ENCODE data around the gene UBIAD1.

Gene UBIAD1

DNA sequence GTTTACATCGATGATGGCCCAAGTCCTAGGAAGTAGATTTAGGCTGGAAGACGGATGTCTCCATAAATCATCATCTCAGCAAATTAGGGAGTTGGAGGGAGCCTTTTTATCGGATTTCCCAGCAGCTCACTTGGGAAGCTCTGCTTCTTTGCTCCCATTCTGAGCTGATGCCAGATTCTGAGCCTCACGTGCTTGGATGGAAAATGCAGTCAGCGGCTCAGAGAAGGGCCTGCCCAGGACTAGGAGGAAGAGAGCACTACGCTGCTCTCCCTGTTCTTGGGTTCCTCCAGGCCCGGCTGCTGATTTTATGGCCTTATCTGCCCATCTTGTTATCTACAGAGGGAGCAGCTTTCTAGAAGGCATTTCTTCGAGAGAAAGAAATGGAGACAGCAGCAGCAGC lies 42.0 kb downstream of the UBIAD1 start:
- FAIRE-seq, result no peak

DNA sequence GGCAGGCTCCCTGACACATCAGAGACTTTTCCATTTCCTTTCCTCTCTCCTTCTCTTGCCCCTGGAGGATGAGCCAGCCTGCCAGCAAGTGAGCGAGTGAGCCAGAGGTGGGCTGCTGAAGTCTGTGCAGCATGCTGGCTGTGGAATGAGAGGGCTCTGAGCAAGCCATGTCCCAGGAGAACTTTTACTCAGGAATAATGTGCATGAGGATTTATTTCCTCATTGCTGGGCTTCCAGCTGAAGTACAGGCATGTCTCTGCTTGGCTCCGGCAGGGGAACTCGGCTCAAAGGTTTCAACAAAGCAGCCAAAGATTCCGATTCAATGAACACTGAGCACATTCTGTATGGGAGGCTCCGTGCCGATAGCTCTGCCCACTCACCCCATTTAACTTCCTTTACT lies 43.7 kb downstream of the UBIAD1 start:
- FAIRE-seq, result no peak

DNA sequence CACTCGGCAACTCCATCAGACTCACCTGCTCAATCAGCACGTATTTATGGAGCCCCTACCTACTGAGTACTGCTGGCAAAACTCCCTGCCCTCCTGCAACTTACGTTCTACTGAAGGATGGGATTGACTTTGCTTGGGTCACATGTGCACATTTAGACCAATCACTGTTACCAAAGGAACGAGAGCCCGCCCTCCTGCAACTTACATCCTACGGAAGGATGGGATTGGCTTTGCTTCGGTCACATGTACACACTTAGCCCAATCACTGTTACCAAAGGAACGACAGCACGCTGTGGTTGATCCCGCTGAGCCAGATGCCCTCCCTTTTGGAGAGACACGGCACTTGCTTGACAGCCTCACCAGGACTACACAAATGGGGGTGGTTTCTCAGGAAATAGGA lies 46.0 kb downstream of the UBIAD1 start:
- no peak for FAIRE-seq

DNA sequence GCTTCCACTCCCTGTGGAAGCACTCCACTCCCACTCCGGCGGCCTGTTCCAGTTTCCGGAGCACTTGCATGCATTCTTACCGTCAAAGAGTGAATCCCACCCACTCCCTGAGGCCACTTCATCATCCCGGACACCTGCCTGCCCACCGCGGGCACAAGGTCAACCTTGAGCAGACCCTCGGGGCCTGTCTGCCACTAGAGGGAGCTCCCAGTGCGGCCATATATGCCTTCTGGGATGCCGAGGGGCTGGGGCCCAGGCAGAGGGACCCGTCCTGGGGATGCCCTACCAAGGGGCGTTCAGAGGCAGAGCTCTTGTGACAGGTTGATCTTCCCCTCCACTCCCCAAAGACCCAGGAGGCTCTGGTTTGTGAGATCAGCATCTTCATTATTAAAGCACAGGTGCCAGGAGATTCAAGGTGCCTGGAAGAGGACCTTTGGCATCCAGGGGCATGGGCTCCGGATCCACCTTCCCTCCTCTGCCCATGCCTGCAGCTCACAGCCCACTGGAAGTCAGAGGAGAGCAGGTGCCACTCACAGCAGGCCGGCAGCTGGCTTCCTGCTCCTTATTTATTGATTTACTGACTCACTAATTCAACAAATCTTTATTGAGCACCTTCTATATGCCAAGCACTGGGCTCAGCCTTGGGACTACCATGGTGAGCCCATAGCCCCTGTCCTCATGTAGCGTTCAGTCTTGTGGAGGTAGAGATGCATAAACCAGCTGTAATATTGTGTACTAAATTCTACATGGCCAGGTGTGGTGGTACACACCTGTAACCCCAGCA lies 47.3 kb downstream of the UBIAD1 start:
- no peak for FAIRE-seq

DNA sequence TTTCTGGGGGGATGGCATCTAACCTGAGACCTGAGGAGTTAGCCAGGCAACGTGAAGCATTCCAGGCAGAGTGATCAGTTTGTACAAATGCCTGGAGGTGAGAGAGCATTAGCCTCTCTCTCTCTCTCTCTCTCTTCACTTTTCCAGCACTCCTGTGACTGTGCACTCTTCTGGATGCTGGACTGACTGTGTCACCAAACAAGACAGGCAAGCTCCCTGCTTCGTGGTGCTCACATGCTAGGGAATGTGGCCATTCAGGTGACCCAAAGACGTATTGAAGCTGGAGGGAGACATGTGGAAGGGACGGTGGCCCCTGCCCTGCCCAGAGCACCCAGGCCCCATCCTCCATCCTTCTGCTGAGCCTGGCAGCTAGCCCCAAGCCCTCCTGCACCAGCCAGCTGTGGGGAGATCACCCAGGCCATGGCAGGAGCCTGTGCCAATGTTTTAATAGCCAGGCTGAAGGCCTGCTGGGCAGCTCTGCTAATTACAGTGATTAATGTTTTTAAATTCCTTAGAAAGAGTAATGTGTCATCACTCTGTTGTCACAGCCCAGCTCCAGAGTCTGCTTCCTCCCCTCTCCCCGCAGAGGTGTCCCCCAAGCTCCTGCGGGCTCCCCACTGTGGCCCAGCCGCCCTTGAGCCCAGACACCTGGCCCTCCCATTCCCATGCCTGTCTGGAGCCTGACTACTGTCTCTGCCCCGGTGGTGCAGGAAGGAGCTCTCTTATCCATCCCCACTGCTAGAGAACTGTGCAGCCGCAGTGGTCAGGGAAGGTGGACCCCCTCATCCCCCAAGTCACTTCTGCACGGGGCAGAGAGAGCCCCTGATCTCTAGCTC lies 48.9 kb downstream of the UBIAD1 start:
- no peak for FAIRE-seq

DNA sequence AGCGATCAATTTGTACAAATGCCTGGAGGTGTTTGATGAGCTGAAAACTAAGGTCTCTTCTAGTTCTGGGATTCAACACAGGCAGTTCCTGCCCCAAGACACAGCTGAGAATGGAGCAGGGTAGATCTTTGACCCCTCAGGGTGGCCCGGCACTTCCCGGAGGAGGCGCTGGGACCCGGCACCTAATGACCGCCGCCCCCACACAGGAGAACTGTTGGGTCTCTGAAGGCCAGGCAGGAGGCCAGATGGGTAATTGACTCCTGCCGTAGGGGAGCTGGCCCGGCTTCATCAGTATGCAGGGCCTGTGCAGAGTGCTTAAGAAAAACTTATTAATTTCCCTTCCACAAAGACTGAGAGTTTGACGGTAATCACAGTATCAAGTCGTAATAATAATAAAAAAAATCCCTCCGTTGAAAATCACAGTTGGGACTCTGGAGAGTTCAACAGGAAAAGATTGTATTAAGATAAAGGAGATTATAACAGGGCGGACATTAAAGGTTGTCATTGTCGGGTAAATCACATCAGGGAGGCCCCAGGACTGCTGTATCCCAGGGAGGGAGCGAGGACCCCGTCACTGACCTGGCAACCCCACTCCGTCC lies 51.7 kb downstream of the UBIAD1 start:
- no peak for FAIRE-seq

DNA sequence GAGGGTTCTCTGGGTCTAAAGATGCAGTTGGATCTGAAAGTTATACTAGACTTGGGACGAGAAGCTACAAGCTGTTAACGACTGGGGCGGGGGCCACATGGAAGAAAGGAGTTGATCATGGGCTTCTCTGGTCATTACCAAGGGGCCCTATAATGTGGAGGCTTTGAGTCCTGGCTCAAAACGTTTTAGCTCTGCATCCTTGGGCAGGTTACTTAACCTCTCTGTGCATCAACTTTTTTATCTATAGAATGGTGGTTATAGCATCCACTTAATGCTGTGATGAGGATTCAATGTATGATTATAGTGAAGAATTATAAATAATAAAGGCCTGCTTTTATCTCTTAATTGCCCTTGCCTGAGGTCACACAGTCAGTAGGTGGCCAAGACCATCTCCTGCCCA lies 53.1 kb downstream of the UBIAD1 start:
- no peak for FAIRE-seq

DNA sequence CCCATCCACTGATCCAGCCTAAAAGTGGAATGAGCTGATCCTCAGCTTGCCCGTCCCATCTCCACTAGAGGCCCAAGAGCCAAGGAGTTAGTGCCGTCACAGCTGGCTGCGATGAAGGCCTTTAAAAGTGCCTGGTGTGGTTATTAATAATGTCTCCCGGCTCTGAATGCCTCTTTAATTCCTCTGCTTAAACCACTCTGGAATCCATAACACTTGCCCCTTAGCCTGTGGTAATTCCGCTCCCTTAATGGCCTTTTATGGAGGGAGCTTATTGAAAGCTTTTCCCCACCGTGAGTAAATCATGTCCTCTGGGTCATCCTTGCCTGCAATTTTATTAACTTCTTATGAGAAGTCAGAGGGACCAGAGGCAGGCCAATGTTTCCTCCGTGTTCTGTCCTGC lies 55.4 kb downstream of the UBIAD1 start:
- FAIRE-seq, result no peak

DNA sequence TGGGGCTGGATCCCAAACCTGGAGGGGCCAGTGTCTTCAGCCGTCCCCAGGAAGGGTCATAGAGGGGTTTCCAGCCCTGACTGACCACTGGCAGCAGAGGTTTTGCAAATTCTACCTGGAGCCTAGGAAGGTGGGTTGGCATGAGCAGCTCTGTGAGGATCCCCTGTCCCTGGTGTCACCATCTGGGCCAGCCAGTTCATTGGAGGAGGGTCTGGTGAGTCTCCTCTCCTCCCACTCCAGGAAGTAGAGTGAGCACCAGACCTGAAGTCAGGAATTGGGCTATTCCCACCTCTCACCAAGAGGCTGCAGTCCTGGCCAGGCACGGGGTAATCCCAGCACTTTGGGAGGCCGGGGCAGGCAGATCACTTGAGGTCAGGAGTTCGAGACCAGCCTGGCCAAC lies 57.4 kb downstream of the UBIAD1 start:
- FAIRE-seq, result no peak

DNA sequence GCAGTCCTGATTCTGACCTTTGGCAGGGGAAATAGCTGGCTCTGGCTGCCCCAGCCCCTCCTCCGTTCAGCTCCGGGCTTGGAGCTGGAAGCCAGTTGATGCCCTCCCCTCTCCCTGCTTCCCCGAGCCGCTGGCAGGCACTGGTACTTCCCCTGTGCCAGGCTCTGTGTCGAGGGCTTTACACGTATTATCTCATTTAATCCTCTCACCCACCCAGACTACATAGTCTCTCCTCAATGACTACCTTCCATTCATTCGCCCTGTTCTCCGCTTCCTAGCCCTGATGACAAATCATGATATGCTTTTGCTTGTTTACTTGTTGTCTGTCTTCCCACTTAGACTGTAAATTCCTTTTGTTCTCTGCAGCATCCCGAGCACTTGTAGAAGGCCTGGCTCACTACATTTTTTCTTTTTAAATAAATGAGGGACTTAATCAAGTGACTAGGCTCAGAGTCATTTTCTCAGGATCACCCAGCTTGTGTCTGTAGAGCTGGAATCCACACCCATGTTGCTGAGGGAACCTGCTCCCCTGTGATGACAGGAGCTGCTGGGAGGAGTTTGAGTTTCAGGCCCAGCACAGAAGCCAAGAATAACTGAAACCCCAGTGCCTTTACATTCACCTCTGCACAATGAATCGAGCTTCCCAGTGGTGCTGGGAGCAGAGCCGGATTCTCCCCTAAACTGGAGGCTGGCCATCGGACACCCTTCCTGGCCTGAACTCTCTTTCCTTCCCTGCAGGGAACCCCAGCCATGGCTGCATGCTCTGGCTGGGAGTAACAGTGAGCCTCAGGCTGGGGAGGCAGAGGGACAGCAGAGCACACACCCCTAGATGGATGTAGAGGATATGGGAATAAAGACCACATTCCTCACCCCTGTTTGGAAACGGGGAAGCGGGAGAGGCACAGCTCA lies 58.3 kb downstream of the UBIAD1 start:
- FAIRE-seq, result no peak

DNA sequence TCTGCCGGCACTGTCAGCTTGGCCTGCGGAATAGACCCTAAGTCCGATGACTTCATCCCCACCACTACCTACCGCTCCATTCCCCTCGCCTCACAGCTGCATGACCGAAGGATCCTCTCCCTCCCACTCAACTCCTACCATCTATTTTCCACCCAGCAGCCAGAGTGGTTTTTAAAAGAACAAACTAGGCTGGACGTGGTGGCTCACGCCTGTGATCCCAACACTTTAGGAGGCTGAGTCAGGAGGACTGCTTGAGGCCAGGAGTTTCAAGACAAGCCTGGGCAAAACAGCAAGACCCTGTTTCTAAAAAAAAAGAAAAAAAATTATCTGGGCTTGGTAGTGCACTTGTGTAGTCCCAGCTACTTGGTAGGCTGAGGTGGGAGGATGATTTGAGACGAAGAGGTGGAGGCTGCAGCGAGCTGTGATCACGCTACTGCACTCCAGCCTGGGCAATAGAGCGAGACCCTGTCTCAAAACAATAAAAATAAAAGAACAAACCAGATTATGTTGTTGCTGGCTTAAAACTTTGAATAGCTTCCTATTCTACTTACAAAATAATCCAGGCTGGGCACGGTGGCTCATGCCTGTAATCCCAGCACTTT lies 59.0 kb downstream of the UBIAD1 start:
- FAIRE-seq, result no peak

DNA sequence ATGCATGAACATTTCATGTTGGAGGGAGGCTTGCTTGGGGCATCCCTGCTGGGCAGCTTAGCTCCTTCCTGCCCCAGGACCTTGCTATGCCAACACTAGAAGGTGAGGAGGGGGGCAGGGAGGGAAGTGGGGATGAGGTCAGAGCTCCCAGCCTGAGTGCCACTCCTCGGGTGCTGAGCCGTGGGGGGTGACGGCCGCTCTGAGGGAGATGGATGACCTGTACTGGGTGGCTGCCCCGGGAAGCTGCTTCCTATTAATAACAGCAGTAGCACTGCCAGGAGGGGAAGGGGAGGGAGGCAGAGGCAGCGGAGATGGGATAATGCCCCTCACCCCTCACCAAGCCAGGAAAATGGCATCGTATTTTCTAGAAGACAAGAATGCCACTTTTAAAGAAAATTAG lies 60.6 kb downstream of the UBIAD1 start:
- FAIRE-seq, result no peak

DNA sequence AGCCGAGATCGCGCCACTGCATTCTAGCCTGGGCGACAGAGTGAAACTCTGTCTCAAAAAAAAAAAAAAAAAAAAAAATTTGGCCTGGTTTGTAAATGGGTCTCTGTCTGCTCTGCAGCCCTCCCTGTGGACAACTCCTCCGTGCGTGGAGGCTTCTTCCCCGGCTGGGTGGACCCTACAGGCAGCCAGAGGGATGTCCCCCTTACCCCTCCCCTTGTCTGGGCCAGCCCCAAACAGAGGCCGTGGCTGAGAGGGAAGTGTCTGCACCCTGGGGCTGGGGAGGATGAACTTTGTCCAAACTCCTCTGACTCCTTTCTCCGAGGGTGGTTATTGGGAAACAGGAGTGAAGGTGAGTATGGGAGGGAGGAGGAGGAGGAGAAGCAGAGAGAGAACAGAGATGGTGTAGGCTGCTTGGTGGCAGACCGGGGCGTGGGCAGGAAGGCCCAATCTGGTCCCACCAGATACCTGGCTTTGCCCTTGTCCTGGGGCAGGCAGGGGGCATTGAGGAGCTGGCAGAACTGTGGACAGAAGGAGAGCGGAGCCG lies 61.3 kb downstream of the UBIAD1 start:
- no peak for FAIRE-seq

DNA sequence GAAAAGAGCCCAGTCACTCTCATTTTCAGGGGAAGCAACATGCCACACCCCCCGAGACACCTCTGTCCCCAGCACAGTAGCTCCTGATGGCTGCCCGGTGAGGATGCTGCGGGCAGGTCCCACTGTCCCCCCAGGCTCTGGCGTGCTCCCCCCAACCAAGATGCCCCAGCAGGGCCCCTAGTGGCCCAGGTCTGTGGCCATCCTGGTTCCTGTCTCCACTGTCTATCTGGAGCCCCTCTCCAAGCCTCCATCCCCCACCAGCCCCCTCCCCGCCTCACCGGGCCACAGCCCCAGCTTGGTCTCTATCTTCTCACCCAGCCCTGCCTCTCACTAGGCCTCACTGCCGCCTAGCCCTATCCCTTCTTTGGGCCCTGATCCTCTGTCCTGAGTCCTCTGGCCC lies 61.8 kb downstream of the UBIAD1 start:
- no peak for FAIRE-seq

DNA sequence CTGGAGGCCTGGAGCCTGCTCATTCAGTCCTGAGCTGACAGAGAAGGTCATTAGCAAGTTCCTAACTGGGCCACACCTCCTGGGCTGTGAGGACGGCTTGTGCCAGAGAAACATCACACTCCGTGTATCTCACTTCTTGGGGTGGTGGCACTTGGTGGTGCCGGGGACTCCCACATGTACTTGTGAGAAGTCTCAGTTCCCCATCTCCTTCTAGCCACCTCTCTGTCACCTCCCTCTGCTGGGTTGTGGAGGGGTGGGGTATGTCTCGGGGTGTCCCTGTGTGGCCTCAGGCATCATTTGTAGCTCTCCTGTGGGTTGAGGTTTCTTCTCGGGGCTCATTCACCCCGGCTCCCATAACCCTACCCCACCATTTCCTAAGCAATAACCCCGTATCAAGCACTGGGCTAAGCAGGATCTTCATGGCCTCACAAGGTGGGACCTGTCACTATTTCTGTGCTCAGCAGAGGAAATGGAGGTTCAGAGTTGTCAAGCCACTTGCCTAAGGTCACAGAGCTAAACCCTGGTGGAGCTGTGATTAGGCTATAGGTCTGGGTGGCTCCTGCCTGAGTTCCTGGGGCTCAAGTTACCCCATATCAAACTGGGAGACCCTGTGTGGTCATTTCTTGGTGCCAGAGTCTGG lies 62.5 kb downstream of the UBIAD1 start:
- FAIRE-seq, result no peak

DNA sequence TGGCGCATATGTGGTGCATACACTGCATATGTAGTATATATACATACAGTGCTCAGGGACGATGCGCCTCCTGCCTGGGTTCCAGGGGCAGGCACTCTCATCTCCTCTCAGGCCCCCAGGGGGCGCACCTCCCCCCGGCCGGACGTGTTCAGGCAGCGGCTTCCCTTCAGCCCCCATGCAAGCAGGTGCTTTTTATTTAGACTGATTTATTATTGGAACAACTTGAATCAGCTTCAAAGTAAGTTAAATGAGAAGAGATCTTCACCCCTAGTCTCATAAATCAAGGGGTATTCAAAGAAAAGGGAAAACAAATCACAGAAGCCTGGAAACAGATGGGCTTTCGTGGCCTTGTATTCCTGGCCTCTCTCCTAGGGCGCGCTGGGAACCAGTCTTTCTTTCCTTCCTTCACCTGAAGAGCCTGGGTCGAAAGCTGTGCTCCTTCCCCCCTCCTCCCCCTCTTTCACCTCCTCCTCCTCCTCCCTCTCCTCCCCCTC lies 64.6 kb downstream of the UBIAD1 start:
- FAIRE-seq, result no peak

Data from islet of Langerhans (tissue), 1 donor.